GDM1 (cell line): ENCODE measurements around the gene ETNK2.

Experiments
- DNase-seq: peaks from one replicate; lab custom pipeline; 2025; lab: John Stamatoyannopoulos, UW

The ETNK2 gene

DNA sequence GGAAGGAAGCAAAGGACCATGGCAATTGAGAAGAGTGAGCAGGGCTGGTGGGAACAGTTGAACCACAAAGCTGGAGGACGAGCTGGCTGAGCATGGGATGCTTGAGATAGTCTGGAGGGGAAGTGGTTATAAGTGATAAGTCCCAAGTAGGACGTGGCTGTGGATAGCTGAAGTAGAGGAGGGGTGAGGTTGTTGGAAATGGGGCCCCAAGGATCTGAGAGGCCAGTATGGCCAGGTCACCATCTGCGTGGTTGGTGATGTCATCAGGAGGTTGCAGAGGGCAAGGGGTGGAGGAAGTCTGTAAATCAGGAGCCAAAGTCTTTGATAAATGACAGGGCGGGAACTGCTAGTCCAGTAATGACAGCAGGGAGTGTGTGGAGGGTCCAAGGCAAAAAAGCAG lies 25.3 kb upstream of the ETNK2 start:
- peak; percentile 69 for DNase-seq

DNA sequence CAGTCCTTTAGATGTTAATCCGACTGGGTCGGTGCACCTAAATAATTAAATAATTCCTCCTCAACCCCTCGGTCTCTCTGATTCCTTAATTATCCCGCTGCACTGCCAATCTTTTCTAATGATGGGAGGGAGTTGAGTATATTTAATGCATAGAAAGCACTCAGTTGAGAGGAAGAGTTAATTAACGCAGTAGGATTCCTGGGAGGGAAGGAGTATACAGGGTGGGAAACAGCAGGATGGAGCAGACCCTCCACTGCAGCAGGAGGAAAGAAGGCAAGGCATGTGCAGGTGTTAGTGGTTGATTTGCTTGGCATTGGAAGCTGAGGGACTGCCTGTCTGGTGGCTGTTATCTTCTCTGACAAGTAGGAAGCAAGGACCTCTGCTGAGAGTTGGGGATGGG lies 24.2 kb upstream of the ETNK2 start:
- DNase-seq: no peak

DNA sequence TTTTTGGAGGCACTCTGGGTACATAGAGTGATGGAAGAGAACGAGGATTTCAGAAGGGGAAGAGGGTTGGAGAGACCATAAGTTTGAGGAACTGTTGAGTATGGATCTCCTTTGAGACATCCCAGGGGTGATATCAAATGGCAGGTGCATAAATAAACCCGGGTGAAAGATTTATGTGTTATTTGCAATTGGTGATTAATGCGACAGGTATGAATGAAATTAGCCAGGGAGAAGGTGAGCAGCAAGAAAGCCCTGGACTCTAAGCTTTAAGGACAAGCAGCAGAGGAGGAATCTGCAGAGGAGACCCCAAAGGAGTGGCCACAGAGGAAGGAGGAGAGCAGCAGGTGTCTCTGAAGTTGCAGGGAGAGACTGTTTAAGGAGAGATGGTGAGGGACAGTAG lies 23.1 kb upstream of the ETNK2 start:
- no peak for DNase-seq

- no peak for DNase-seq
Observed at GRCh38 chr1:204172404-204173029, 20.7 kb upstream of the ETNK2 start.

DNA sequence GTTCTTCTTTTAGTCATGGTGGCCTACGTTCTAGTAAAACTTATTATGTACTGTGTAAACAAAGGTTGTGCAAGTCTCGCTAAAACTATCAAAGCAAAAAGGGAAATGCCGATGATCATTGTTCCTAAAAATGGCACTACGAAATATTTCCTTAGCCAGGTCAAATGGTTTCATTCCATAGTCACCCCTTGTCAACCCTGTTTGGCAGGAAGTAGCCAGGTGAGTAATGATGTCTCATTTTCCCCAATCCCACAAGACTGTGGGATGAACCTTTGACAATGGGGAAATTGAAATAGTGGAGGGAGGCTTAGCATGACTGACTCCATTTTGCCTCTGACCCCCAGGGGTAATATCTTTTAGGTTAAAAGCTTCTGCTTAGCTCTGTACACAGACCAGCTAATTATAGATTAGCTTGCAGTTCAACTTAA lies 19.9 kb upstream of the ETNK2 start:
- no peak for DNase-seq

DNA sequence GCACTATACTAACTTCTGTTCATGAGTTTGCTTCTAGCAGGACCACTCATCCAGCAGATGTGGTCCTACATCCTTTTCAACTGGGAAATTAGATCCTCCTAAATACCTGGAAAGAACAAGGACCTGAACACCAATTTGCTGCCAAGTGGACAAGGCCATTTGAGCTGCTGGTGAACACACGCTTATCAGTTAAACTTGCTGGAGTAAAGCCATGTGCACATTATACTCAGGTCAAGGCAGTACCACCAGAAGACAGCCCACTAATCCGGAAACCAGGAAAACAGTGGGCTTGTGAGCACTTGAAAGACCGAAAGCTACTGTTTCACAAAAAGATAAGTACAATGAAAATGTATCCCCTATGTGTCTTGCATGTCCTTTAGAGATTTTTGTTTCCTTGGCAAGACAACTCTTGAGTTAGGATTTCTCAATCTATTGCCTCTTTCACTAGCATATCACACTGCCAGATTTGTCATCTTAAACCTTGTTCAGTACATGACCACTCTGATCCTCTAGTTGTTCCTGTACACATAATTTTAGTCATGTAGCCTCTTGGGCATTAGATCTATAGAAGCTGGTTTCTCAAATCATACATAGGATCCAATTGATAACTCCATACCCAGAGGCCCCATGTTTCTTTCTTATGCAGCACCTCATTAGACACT lies 18.8 kb upstream of the ETNK2 start:
- DNase-seq: no peak

- DNase-seq: no peak
Observed at GRCh38 chr1:204169858-204170257, 18.0 kb upstream of the ETNK2 start.

GRCh38 chr1:204167730-204168129 lies 15.9 kb upstream of the ETNK2 start:
- no peak for DNase-seq

- no peak for DNase-seq
Observed at GRCh38 chr1:204166219-204166618, 14.4 kb upstream of the ETNK2 start, which contains the start of gene REN. Gene REN, minus strand, starts transcription at chr1:204166337. Its CDS starts 44 bp downstream, at chr1:204166293.

DNA sequence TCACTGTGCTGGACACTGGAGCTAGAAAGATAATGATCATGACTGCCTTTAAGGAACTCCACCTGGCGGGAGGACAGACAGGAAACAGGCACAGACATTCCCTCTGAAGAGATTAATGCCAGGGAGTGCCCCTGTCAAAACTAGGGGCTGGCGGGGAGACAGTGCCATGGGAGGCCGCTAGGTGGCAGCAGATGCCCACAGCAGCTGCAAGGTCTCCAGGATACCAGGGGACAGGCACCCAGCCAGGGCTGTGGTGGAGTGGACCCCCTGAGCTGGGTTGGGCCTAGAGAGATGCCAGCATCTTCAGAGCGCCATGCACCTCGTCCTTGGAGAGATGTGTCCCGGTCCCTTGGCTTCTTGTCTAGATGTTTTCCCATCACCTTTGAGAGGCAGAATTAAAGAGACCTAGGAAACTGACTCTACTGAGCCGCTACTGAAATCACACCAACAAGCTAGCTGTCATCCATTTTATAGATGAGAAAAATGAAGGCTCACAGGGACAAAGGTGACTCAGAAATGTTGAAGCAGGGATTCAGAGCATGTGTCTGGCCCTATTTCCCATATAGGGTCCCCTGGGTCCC lies 10.7 kb upstream of the ETNK2 start:
- peak; percentile 76 for DNase-seq

- no peak for DNase-seq
Observed at GRCh38 chr1:204161609-204162493, 10.0 kb upstream of the ETNK2 start.

- DNase-seq: no peak
Observed at GRCh38 chr1:204157962-204158361, 6.1 kb upstream of the ETNK2 start.

GRCh38 chr1:204155881-204156280 lies 4.0 kb upstream of the ETNK2 start:
- DNase-seq: no peak

- DNase-seq: no peak
Observed at GRCh38 chr1:204154568-204155255, 2.9 kb upstream of the ETNK2 start.

DNA sequence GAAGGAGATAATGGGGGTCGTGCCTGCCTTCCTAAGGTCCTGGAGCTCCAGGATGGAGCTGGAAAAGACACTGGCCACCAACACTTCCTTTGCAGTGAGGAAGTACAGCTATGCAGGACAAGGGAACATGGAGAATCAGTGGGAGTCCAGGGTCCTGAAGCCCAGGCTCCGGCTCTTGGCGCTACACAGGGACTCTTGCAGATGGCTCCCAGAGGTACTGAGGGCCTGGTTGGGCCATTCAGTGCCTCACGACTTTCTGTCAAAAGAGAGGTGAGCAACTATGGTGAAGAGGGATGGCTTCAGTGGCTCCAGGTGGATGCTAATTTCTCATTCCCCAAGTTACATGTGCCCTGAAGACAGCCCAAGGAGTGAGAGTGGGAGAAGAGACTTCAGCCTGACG lies 1.8 kb upstream of the ETNK2 start:
- no peak for DNase-seq

GRCh38 chr1:204152310-204153044 lies 633 bp upstream of the ETNK2 start:
- DNase-seq: no peak

DNA sequence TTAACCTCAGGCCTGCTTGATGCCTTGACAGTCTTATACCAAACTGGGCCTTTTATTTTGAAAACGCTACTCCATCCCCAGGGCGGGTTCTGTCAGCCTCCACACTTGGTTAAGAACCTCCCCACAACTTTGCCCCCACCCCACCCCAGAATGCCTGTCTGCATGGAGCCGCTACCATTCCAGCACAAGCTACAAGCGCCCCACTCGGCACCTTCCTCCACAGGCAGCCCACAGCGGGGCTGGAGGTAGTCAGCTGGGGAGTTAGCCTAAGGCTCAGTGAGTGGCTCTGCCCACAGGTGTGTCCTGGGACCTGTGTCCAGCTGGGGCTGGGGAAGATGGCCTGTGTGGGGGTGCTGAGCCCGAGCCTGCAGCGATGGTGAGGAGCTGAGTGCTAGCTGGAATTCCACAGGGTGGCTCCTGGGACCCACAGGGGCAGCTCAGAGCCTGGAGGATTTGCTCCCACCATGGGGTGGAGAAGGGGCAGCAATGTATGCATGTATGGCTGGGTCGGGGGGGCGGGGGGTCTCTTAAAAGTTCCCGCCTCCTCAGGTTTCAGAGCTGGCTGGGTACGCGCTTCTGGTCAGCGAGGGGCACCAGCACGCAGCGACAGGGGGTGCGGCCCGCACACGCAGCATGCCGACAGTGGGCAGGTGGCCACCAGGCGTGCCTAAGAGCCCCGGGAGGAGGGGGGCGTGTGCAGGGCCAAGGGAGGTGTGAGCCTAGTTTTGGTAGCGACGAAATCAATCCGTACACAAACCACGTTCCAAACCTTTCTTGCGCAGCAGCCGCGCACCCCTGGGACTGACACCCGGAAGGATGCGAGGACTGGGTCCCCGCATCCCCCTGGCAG lies 917 bp downstream of the ETNK2 start:
- no peak for DNase-seq

DNA sequence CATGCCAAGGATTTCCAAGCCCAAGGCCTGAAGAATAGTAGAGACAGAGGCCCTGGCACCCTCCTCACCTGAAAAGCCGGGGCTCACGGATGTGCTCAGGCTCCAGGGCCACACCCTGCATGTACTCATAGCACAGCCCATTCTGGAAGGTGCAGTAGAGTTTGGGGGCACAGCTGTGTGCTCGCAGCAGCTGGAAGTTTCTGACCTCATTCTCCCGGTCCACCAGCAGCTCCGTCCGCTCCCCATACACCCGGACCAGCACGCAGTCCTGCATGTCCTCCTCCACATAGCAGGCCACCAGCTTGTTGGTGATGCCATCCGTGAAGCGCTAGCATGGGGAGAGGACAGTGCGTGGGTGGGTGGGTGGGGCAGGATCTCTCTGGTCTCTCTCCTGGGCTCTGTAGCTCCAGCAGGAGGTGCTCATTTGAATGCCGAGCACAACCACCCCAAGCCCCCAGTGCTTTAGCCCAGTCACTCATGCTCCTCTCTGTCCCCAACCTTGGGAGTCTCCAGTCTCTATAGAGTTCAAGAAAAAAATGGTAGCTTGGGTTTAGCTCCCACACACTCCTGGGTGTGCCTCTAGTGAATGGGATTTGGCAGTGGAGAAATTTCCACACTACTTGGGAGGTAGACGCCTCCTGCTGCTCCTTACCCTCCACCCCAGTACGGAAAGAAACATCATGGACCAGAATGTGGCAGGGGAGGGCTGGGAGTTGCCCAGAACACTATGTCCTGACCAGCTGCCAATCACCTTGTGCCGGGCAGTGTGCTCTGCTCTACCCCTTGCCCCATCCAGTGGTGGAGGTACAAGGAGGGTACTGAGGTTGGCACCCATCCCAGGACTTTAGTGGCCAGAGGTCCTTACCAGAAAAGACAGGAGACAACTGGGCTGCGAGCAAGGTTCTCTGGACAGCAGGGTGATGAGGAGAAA lies 1.9 kb downstream of the ETNK2 start:
- DNase-seq: no peak

GRCh38 chr1:204149107-204149506 lies 2.7 kb downstream of the ETNK2 start:
- no peak for DNase-seq
